K562 (cell line): Measurements from ENCODE around the gene CACTIN.

Experiments
- FOSL1 ChIP-seq: fragments of 200-800 bp; sonication (Bioruptor generic); conservative IDR thresholded peaks from 2 replicates; pipeline ENCODE4 v1.6.1; 2016; ENCODE audit warnings: missing genetic modification characterization, missing compliant biosample characterization
- FOXM1 ChIP-seq, 2 experiments: fragments of 450-650 bp in 1 of 2; sonication (generic) in 1 of 2; formaldehyde crosslinking in 1 of 2; IDR thresholded peaks; 2 replicates each; pipeline versions ENCODE4 v1.6.1 to v1.9.0; 2017 to 2022; ENCODE audit warnings: low read depth in 2 of 2, mild to moderate bottlenecking in 2 of 2, missing genetic modification reagents in 1 of 2, moderate library complexity in 1 of 2
- PHB2 ChIP-seq: fragments of 450-650 bp; IDR thresholded peaks from 2 replicates; pipeline ENCODE4 v1.6.1; 2017; ENCODE audit warnings: low read depth
- POLR2A ChIP-seq: fragments of 450-650 bp; conservative IDR thresholded peaks from 2 replicates; pipeline ENCODE4 v1.6.1; 2016
- RBM39 ChIP-seq: fragments of 200-400 bp; formaldehyde crosslinking; optimal IDR thresholded peaks from 2 replicates; pipeline ENCODE3; 2018; ENCODE audit warnings: low read depth, low read length
- ZNF121 ChIP-seq: sonication (generic); formaldehyde crosslinking; conservative IDR thresholded peaks from 2 replicates; pipeline ENCODE4 v1.8.0; 2022; ENCODE audit warnings: missing genetic modification reagents
- ZNF274 ChIP-seq: IDR thresholded peaks from 2 replicates; pipeline ENCODE4 v1.6.1; 2011; ENCODE audit warnings: low read depth, mild to moderate bottlenecking, low read length, moderate library complexity, borderline replicate concordance
- ZNF316 ChIP-seq: fragments of 450-650 bp; IDR thresholded peaks from 2 replicates; pipeline ENCODE4 v1.6.1; 2016
- TF ChIP-seq, protein P1 (sequence below), 2 experiments: fragments of 450-650 bp in 1 of 2; sonication (generic) in 1 of 2; formaldehyde crosslinking in 1 of 2; IDR thresholded peaks in 1 of 2; conservative IDR thresholded peaks in 1 of 2; 2 replicates each; pipeline versions ENCODE4 v1.6.1 to v1.8.1; 2016 to 2023; ENCODE audit warnings: mild to moderate bottlenecking in 2 of 2, moderate library complexity in 2 of 2, inconsistent platforms in 1 of 2, missing genetic modification reagents in 1 of 2
- TF ChIP-seq, protein P2 (sequence below), 2 experiments: fragments of 450-650 bp in 1 of 2; sonication (generic) in 1 of 2; formaldehyde crosslinking; conservative IDR thresholded peaks; 2 replicates each; pipeline versions ENCODE4 v1.4.0 to v1.8.1; 2020 to 2022; ENCODE audit warnings: mild to moderate bottlenecking in 1 of 2, missing genetic modification reagents in 1 of 2
- TF ChIP-seq, protein P3 (sequence below), 3 experiments: IDR thresholded peaks in 2 of 3; conservative IDR thresholded peaks in 1 of 3; 2 replicates each; pipeline ENCODE4 v1.5.1; 2011 to 2012; ENCODE audit warnings: low read length in 3 of 3, mild to moderate bottlenecking in 3 of 3, control low read depth in 2 of 3, improper control_type of control experiment in 1 of 3, inconsistent platforms in 1 of 3, low read depth in 1 of 3, mixed read lengths in 1 of 3, moderate library complexity in 1 of 3; ENCODE audit not compliant: insufficient read depth in 2 of 3
- TF ChIP-seq, protein P4 (sequence below): fragments of 250-450 bp; sonication (Bioruptor Pico); IDR thresholded peaks from 2 replicates; pipeline ENCODE4 v1.4.0; 2020; ENCODE audit warnings: mild to moderate bottlenecking, moderate library complexity
- TF ChIP-seq, protein P5 (sequence below): fragments of 450-650 bp; IDR thresholded peaks from 2 replicates; pipeline ENCODE4 v1.7.1; 2018; ENCODE audit warnings: mild to moderate bottlenecking, low read depth; ENCODE audit not compliant: partially characterized antibody
- TF ChIP-seq, protein P6 (sequence below): conservative IDR thresholded peaks from 2 replicates; pipeline ENCODE4 v1.6.1; 2011; ENCODE audit warnings: low read depth, mild to moderate bottlenecking, low read length; ENCODE audit not compliant: control insufficient read depth

DNA sequence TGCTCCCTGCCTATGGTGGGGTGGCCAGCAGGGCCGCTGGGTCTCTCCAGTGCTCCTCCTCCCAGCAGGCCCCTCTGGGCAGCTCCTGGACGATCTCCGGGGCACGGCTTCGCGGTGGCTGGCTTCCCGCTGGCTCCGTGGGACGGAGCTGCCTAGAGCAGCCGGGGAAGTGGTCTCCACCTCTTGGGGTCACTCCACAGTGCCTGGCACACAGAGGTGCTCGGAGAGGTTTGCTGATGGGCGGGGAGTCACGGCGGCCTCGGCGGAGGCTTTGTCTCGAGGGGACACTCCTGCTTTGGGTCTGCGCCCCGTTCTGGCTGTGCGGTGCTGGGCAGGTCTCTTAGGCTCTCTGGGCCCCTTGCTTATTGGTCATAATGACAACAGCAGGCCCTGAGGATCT, 9.9 kb upstream of the CACTIN start:
- TF ChIP-seq, protein P1, sequence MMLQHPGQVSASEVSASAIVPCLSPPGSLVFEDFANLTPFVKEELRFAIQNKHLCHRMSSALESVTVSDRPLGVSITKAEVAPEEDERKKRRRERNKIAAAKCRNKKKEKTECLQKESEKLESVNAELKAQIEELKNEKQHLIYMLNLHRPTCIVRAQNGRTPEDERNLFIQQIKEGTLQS (IDR thresholded peaks at IDR 0.05), result no peak
- TF ChIP-seq, protein P1 (CRISPR knock-in tag; conservative IDR thresholded peaks at IDR 0.05), result no peak
- TF ChIP-seq ZNF274 (no peak), FOSL1 (tag) (no peak), FOXM1 (IDR thresholded peaks at IDR 0.05; ENCODE audit: low read depth) (no peak), FOXM1 (CRISPR knock-in tag; IDR thresholded peaks at IDR 0.05; ENCODE audit: low read depth) (no peak), ZNF316 (no peak), POLR2A (no peak), ZNF121 (CRISPR knock-in tag) (no peak), RBM39 (no peak), PHB2 (no peak)
- TF ChIP-seq, protein P2, sequence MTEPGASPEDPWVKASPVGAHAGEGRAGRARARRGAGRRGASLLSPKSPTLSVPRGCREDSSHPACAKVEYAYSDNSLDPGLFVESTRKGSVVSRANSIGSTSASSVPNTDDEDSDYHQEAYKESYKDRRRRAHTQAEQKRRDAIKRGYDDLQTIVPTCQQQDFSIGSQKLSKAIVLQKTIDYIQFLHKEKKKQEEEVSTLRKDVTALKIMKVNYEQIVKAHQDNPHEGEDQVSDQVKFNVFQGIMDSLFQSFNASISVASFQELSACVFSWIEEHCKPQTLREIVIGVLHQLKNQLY (CRISPR knock-in tag; conservative IDR thresholded peaks at IDR 0.05), result no peak
- TF ChIP-seq, protein P3, sequence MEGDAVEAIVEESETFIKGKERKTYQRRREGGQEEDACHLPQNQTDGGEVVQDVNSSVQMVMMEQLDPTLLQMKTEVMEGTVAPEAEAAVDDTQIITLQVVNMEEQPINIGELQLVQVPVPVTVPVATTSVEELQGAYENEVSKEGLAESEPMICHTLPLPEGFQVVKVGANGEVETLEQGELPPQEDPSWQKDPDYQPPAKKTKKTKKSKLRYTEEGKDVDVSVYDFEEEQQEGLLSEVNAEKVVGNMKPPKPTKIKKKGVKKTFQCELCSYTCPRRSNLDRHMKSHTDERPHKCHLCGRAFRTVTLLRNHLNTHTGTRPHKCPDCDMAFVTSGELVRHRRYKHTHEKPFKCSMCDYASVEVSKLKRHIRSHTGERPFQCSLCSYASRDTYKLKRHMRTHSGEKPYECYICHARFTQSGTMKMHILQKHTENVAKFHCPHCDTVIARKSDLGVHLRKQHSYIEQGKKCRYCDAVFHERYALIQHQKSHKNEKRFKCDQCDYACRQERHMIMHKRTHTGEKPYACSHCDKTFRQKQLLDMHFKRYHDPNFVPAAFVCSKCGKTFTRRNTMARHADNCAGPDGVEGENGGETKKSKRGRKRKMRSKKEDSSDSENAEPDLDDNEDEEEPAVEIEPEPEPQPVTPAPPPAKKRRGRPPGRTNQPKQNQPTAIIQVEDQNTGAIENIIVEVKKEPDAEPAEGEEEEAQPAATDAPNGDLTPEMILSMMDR (IDR thresholded peaks at IDR 0.05 in 2 of 3, conservative IDR thresholded peaks at IDR 0.05 in 1 of 3; ENCODE audit: insufficient read depth in 2 of 3, low read depth in 1 of 3, low read length in 3 of 3), result no peak
- TF ChIP-seq, protein P4, sequence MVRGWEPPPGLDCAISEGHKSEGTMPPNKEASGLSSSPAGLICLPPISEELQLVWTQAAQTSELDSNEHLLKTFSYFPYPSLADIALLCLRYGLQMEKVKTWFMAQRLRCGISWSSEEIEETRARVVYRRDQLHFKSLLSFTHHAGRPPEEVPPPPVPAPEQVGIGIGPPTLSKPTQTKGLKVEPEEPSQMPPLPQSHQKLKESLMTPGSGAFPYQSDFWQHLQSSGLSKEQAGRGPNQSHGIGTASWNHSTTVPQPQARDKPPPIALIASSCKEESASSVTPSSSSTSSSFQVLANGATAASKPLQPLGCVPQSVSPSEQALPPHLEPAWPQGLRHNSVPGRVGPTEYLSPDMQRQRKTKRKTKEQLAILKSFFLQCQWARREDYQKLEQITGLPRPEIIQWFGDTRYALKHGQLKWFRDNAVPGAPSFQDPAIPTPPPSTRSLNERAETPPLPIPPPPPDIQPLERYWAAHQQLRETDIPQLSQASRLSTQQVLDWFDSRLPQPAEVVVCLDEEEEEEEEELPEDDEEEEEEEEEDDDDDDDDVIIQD (CRISPR knock-in tag), result no peak
- TF ChIP-seq, protein P5, sequence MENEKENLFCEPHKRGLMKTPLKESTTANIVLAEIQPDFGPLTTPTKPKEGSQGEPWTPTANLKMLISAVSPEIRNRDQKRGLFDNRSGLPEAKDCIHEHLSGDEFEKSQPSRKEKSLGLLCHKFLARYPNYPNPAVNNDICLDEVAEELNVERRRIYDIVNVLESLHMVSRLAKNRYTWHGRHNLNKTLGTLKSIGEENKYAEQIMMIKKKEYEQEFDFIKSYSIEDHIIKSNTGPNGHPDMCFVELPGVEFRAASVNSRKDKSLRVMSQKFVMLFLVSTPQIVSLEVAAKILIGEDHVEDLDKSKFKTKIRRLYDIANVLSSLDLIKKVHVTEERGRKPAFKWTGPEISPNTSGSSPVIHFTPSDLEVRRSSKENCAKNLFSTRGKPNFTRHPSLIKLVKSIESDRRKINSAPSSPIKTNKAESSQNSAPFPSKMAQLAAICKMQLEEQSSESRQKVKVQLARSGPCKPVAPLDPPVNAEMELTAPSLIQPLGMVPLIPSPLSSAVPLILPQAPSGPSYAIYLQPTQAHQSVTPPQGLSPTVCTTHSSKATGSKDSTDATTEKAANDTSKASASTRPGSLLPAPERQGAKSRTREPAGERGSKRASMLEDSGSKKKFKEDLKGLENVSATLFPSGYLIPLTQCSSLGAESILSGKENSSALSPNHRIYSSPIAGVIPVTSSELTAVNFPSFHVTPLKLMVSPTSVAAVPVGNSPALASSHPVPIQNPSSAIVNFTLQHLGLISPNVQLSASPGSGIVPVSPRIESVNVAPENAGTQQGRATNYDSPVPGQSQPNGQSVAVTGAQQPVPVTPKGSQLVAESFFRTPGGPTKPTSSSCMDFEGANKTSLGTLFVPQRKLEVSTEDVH, result no peak
- TF ChIP-seq, protein P6, sequence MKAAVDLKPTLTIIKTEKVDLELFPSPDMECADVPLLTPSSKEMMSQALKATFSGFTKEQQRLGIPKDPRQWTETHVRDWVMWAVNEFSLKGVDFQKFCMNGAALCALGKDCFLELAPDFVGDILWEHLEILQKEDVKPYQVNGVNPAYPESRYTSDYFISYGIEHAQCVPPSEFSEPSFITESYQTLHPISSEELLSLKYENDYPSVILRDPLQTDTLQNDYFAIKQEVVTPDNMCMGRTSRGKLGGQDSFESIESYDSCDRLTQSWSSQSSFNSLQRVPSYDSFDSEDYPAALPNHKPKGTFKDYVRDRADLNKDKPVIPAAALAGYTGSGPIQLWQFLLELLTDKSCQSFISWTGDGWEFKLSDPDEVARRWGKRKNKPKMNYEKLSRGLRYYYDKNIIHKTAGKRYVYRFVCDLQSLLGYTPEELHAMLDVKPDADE, result no peak
